ENCODE data around the gene TXLNA. TPM values are rescaled to one million over a fixed set of nuclear protein-coding genes. Genes with fewer than 3 reads are reported as not detected.
A peak's percentile ranks its signal among the peaks of the same experiment; 100 is the strongest.

TXLNA gene
- total and polyA plus RNA-seq, 5 donors = 13.8 to 29.4 (median 20.9) TPM

DNA sequence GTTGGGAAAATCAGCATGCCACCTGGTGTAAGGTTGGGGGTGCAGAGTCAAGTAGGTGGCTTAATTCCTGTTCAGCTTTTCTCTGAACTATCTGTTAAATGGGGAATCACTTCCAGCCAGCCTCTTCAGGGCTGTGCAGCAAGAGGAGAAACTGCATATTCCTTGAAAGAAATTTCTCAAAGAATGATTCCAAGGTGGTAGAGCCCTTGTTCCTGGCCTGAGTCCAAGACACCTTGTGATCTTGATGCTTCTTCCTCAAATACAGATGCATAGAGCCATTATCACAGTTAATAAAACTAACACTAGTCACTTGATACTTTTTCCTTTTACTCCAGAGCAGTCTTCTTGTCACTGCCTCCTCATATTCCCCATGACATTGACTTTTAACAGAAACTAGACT, 5.2 kb downstream of the TXLNA start:
- peaks cover 8% of the 10 kb centered on the region for H3K4me1 ChIP-seq (ENCODE audit: control insufficient read depth, insufficient read depth, low read length)
- H3K27me3 ChIP-seq (ENCODE audit: control insufficient read depth, insufficient read depth) = no peaks in the 10 kb centered on the region
- intact Hi-C loops (cut with DNase I) = no loop called here
- no peaks in the 10 kb centered on the region for H3K9me3 ChIP-seq (ENCODE audit: control insufficient read depth, low read length)
- H3K27ac ChIP-seq (ENCODE audit: low read length) = no peak overlapping the region
- DNase-seq (no peak), ATAC-seq (no peak)
- no peak overlapping the region for H3K4me3 ChIP-seq (ENCODE audit: low read length)

- Histone ChIP-seq H3K9me3 (ENCODE audit: control insufficient read depth, low read length) (no peaks in the 10 kb centered on the region), H3K27ac (ENCODE audit: low read length) (no peak overlapping the region), H3K4me3 (ENCODE audit: low read length) (no peak overlapping the region), H3K4me1 (ENCODE audit: control insufficient read depth, insufficient read depth, low read length) (peaks cover 7% of the 10 kb centered on the region), H3K27me3 (ENCODE audit: control insufficient read depth, insufficient read depth) (no peaks in the 10 kb centered on the region)
- DNase-seq (no peak), ATAC-seq (no peak)
- intact Hi-C loops (cut with DNase I) = no loop called here
- WGBS = 90% methylated on average over 2 of the region's 2 CpGs
These were observed 6.6 kb downstream of the TXLNA start for GRCh38 chr1:32186077-32186476.

- Histone ChIP-seq H3K9me3 (ENCODE audit: control insufficient read depth, low read length) (no peaks in the 10 kb centered on the region), H3K27me3 (ENCODE audit: control insufficient read depth, insufficient read depth) (no peaks in the 10 kb centered on the region), H3K4me1 (ENCODE audit: control insufficient read depth, insufficient read depth, low read length) (peaks cover 4% of the 10 kb centered on the region), H3K27ac (ENCODE audit: low read length) (no peak overlapping the region), H3K4me3 (ENCODE audit: low read length) (no peak overlapping the region)
- no peak for DNase-seq
- intact Hi-C loops (cut with DNase I) = no loop called here
- 82% methylated on average over 2 of the region's 2 CpGs for WGBS
- no peak for ATAC-seq
These were observed 7.0 kb downstream of the TXLNA start for GRCh38 chr1:32186491-32186890.

DNA sequence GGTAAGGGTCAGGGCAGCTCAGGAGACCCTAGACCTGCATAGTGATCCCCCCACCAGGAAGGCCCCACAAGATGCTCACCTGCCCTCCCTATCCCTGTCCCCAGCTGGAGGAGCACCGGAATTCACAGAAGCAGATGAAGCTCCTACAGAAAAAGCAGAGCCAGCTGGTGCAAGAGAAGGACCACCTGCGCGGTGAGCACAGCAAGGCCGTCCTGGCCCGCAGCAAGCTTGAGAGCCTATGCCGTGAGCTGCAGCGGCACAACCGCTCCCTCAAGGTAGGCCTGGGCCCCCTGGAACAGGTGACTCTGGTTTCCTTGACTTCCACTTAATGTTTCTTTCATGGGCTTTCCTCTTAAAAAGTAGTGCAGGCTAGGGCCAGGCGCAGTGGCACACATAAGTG, 8.4 kb downstream of the TXLNA start:
- H3K9me3 ChIP-seq (ENCODE audit: control insufficient read depth, low read length) = no peaks in the 10 kb centered on the region
- intact Hi-C loops (cut with DNase I) = no loop called here
- H3K27ac ChIP-seq (ENCODE audit: low read length) = no peak overlapping the region
- no peak overlapping the region for H3K4me3 ChIP-seq (ENCODE audit: low read length)
- no peaks in the 10 kb centered on the region for H3K4me1 ChIP-seq (ENCODE audit: control insufficient read depth, insufficient read depth, low read length)
- no peaks in the 10 kb centered on the region for H3K27me3 ChIP-seq (ENCODE audit: control insufficient read depth, insufficient read depth)
- ATAC-seq (no peak), DNase-seq (no peak)
- WGBS = 98% methylated on average over 9 of the region's 9 CpGs

- Histone ChIP-seq H3K27me3 (ENCODE audit: control insufficient read depth, insufficient read depth) (no peaks in the 10 kb centered on the region), H3K4me1 (ENCODE audit: control insufficient read depth, insufficient read depth, low read length) (peaks cover 3% of the 10 kb centered on the region), H3K4me3 (ENCODE audit: low read length) (no peak overlapping the region), H3K27ac (ENCODE audit: low read length) (no peak overlapping the region), H3K9me3 (ENCODE audit: control insufficient read depth, low read length) (no peaks in the 10 kb centered on the region)
- no peak for ATAC-seq
- DNase-seq = no peak
- WGBS = 94% methylated on average over 8 of the region's 8 CpGs
- intact Hi-C loops (cut with DNase I) = no loop called here
These were observed 12.9 kb downstream of the TXLNA start for GRCh38 chr1:32192220-32192948.

DNA sequence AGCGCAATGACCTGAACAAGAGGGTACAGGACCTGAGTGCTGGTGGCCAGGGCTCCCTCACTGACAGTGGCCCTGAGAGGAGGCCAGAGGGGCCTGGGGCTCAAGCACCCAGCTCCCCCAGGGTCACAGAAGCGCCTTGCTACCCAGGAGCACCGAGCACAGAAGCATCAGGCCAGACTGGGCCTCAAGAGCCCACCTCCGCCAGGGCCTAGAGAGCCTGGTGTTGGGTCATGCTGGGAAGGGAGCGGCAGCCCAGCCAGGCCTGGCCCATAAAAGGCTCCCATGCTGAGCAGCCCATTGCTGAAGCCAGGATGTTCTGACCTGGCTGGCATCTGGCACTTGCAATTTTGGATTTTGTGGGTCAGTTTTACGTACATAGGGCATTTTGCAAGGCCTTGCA, 15.5 kb downstream of the TXLNA start:
- Histone ChIP-seq H3K27ac (ENCODE audit: low read length) (no peak overlapping the region), H3K4me1 (ENCODE audit: control insufficient read depth, insufficient read depth, low read length) (peaks cover 9% of the 10 kb centered on the region), H3K9me3 (ENCODE audit: control insufficient read depth, low read length) (no peaks in the 10 kb centered on the region), H3K4me3 (ENCODE audit: low read length) (no peak overlapping the region), H3K27me3 (ENCODE audit: control insufficient read depth, insufficient read depth) (no peaks in the 10 kb centered on the region)
- DNase-seq (no peak), ATAC-seq (no peak)
- WGBS = 93% methylated on average over 6 of the region's 6 CpGs
- intact Hi-C loops (cut with DNase I) = no loop called here

- H3K27ac ChIP-seq (ENCODE audit: low read length) = no peak overlapping the region
- intact Hi-C loops (cut with DNase I) = no loop called here
- no peak overlapping the region for H3K4me3 ChIP-seq (ENCODE audit: low read length)
- no peaks in the 10 kb centered on the region for H3K27me3 ChIP-seq (ENCODE audit: control insufficient read depth, insufficient read depth)
- DNase-seq (no peak), ATAC-seq (no peak)
- WGBS = 81% methylated on average over 3 of the region's 3 CpGs
- H3K9me3 ChIP-seq (ENCODE audit: control insufficient read depth, low read length) = no peaks in the 10 kb centered on the region
- peaks cover 9% of the 10 kb centered on the region for H3K4me1 ChIP-seq (ENCODE audit: control insufficient read depth, insufficient read depth, low read length)
These were observed 16.1 kb downstream of the TXLNA start for GRCh38 chr1:32195531-32195930.

DNA sequence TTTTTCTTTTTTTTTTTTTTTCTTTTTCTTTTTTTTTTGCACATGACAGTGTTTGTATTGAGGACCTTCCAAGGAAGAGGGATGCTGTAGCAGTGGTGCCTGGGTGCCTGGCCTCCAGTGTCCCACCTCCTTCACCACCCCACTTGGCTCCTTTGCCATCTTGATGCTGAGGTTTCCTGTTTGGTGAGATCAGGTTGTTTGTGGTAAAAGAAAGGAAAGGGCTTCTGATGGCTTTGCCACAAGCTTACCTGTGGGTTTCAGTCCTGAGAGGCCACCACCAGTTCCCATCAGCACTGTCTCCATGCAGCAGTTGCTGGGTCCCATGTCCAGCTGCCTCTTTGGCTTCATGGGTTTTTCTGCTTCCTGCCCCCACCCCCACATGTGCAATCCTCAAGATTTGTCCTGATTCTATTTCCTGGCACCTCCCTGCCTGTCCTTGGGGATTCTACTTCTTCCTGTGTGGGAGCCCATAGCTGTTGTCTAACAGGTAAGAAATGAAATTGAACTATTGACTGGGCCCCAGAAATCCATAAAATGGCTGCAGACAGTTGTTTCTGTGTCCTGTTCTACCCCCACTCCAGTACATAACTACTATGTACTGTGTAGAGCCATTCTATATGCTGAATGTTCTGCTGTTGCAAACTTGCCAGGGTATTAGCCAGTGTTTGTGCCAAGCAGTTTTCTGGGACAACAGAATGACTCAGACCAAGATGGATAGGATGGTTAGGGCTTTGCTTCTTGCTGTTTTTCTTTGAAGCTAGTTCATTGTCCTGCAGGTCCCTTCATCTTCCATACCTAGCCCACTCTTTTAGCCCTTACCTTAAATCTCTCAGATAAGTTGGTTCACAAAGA, 16.7 kb downstream of the TXLNA start:
- Histone ChIP-seq H3K9me3 (ENCODE audit: control insufficient read depth, low read length) (no peaks in the 10 kb centered on the region), H3K4me1 (ENCODE audit: control insufficient read depth, insufficient read depth, low read length) (peaks cover 9% of the 10 kb centered on the region), H3K4me3 (ENCODE audit: low read length) (no peak overlapping the region), H3K27ac (ENCODE audit: low read length) (no peak overlapping the region), H3K27me3 (ENCODE audit: control insufficient read depth, insufficient read depth) (no peaks in the 10 kb centered on the region)
- intact Hi-C loops (cut with DNase I) = no loop called here
- ATAC-seq (no peak), DNase-seq (no peak)

- H3K27ac ChIP-seq (ENCODE audit: low read length) = no peak overlapping the region
- no peak for ATAC-seq
- WGBS = 90% methylated on average over 1 of the region's 1 CpG
- no peaks in the 10 kb centered on the region for H3K9me3 ChIP-seq (ENCODE audit: control insufficient read depth, low read length)
- H3K27me3 ChIP-seq (ENCODE audit: control insufficient read depth, insufficient read depth) = no peaks in the 10 kb centered on the region
- intact Hi-C loops (cut with DNase I) = no loop called here
- H3K4me1 ChIP-seq (ENCODE audit: control insufficient read depth, insufficient read depth, low read length) = peaks cover 15% of the 10 kb centered on the region
- no peak overlapping the region for H3K4me3 ChIP-seq (ENCODE audit: low read length)
- peak in 1 of 3 donors; percentile 23 for DNase-seq
These were observed 17.6 kb downstream of the TXLNA start for GRCh38 chr1:32197074-32197473.

GRCh38 chr1:32197837-32198236, 18.4 kb downstream of the TXLNA start:
- Histone ChIP-seq H3K4me1 (ENCODE audit: control insufficient read depth, insufficient read depth, low read length) (peaks cover 15% of the 10 kb centered on the region), H3K9me3 (ENCODE audit: control insufficient read depth, low read length) (no peaks in the 10 kb centered on the region), H3K27me3 (ENCODE audit: control insufficient read depth, insufficient read depth) (no peaks in the 10 kb centered on the region), H3K4me3 (ENCODE audit: low read length) (no peak overlapping the region), H3K27ac (ENCODE audit: low read length) (no peak overlapping the region)
- intact Hi-C loops (cut with DNase I) = no loop called here
- 69% methylated on average over 6 of the region's 6 CpGs for WGBS
- ATAC-seq = no peak
- no peak for DNase-seq

- peak in 1 of 3 donors; percentile 37 for DNase-seq
- no peaks in the 10 kb centered on the region for H3K27me3 ChIP-seq (ENCODE audit: control insufficient read depth, insufficient read depth)
- no peak overlapping the region for H3K27ac ChIP-seq (ENCODE audit: low read length)
- H3K4me1 ChIP-seq (ENCODE audit: control insufficient read depth, insufficient read depth, low read length) = peaks cover 15% of the 10 kb centered on the region
- no peak overlapping the region for H3K4me3 ChIP-seq (ENCODE audit: low read length)
- WGBS = 78% methylated on average over 3 of the region's 3 CpGs
- H3K9me3 ChIP-seq (ENCODE audit: control insufficient read depth, low read length) = no peaks in the 10 kb centered on the region
- intact Hi-C loops (cut with DNase I) = no loop called here
- no peak for ATAC-seq
These were observed 19.0 kb downstream of the TXLNA start for GRCh38 chr1:32198237-32199042.
